Esophagus (tissue), 2 donors: ENCODE data around the gene TNK2. TPM values are rescaled to one million over a fixed set of nuclear protein-coding genes. Genes with fewer than 3 reads are reported as not detected.
A peak's percentile ranks its signal among the peaks of the same experiment; 100 is the strongest.
"Not testable (repeated sequence)": the region's sequence is repeated elsewhere in the genome, so short reads cannot be mapped to it uniquely, and the experiment has no call there.

ENCODE experiments used
- H3K27ac ChIP-seq, 2 donors: one replicate each; pipeline ENCODE4 v1.5.1; 2013; ENCODE audit warnings: low read depth in 2 of 2, mild to moderate bottlenecking in 2 of 2, inconsistent platforms in 1 of 2, low read length in 1 of 2, moderate library complexity in 1 of 2
- H3K27me3 ChIP-seq, 2 donors: one replicate each; pipeline ENCODE4 v1.6.1; 2013; ENCODE audit warnings: low read length in 2 of 2, control low read depth in 1 of 2, mild to moderate bottlenecking in 1 of 2; ENCODE audit not compliant: insufficient read depth in 2 of 2, control insufficient read depth in 1 of 2
- H3K36me3 ChIP-seq, 2 donors: one replicate each; pipeline ENCODE4 v1.6.1; 2013; ENCODE audit warnings: low read length in 1 of 2; ENCODE audit not compliant: control insufficient read depth in 2 of 2, insufficient read depth in 2 of 2
- H3K4me1 ChIP-seq, 2 donors: one replicate each; pipeline ENCODE4 v1.6.1; 2013; ENCODE audit warnings: low read length in 1 of 2; ENCODE audit not compliant: control insufficient read depth in 2 of 2, insufficient read depth in 2 of 2
- H3K4me3 ChIP-seq, 2 donors: one replicate each; pipeline ENCODE4 v1.5.1; 2013; ENCODE audit warnings: low read length in 2 of 2, mild to moderate bottlenecking in 2 of 2, low read depth in 1 of 2, moderate library complexity in 1 of 2
- H3K9me3 ChIP-seq, 2 donors: one replicate each; pipeline ENCODE4 v1.6.1; 2013; ENCODE audit warnings: mild to moderate bottlenecking in 2 of 2, low read depth in 1 of 2, low read length in 1 of 2, moderate library complexity in 1 of 2; ENCODE audit not compliant: control insufficient read depth in 2 of 2, insufficient read depth in 1 of 2
- WGBS, 2 donors: extraction: QIAGEN DNeasy Blood & Tissue Kit; methylation state at CpG; one replicate each; pipeline ENCODE4 v1.1.7; 2013; 5-methylcytosine and 5-hydroxymethylcytosine counted together
- polyA plus RNA-seq, 2 donors: library from polyadenylated mRNA; stranded (reverse); fragments of 200-250 nt; gene quantifications; one replicate each; pipeline ENCODE4 v1.2.3, GENCODE V29; 2013
- donor health status: healthy with polysubstance abuse.
- donor health status: Bipolar disorder and iron deficiency.

The TNK2 gene
- polyA plus RNA-seq, 2 donors: 38.8 to 87.5 TPM

DNA sequence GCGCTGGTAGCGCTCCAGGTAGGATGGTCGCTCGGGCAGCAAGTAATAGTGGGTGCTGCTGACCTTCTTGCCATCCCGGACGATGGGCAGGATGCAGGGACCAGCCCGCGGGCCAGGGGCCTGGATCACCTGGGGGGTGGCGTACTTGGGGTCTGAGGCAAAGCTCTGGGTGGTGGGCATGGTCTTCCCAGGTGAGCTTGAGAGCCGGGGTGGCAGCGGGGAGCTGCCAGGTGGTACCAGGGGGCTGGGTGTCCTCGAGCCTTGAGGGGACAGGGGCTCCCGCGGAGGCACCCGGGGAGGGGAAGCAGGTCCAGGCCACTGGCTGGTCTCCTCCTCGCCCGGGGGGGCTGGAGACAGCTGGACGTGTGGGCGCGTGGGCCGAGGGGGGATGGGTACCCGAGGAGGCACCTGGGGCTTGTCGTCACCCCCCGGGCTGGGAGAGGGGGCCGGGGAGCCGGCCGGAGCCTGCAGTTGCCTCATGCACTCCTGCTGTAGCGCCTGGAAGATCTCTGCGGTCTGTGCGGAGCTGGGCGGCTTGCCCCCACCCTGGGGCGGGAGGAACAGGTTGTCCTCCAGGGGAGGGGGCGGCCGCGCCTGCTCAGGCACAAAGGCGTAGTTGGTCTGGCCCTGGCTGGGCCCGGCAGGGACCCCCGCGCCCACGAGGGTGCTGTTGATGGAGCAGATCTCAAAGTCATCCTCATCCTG, 40.6 kb downstream of the TNK2 start:
- Histone ChIP-seq H3K4me3 (no peak overlapping the region), H3K27ac (no peak overlapping the region), H3K4me1 (peaks cover 2 to 7% of the 10 kb centered on the region in 2 donors), H3K27me3 (no peaks in the 10 kb centered on the region), H3K36me3 (peaks cover 11 to 64% of the 10 kb centered on the region in 2 donors), H3K9me3 (no peaks in the 10 kb centered on the region)
- 91 to 92% methylated on average over 29 to 40 of the region's 40 CpGs for WGBS, 2 donors

DNA sequence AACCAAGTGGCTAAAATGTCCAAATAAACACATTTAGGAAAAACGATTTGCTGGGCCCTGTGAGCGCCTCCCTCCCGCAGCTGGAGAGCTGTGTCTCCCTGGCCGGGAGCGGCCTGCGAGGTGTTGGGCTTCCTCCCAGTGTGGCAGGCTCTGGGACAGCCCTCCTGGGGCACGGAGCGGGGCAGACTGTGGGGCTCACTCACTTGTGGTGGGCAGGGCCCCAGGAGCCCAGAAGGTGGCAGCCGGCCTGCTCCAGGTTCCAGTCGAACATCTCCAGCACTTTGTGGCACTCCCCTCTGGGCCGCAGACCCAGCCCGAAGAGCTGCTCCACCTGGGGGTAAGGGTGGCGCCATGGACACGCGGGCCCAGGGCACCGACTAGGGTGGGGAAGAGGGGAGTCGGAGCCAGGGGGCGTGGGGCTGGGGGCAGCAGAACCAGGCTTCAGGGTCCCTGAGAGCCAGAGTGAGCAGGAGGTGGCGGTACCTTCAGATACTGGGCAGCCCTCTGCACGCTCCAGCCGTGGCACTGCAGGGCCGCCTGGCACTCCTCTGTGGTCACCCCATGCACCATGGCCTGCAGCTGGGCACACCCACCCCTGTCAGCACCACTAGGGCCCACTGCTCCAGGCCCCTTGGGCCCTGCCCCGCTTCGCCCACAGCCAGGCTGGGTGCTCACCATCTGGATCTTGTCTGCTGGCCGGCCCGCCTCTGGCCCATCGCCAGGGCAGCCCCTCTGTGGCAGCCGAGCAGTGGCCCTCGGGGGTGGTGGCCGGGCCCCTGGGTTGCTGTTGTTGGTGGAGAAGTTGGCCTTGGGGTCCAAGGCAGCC, 41.5 kb downstream of the TNK2 start:
- Histone ChIP-seq H3K4me1 (peaks cover 2 to 7% of the 10 kb centered on the region in 2 donors), H3K27me3 (no peaks in the 10 kb centered on the region), H3K27ac (no peak overlapping the region), H3K9me3 (no peaks in the 10 kb centered on the region), H3K36me3 (peaks cover 11 to 55% of the 10 kb centered on the region in 2 donors), H3K4me3 (no peak overlapping the region)
- 90 to 91% methylated on average over 30 of the region's 30 CpGs for WGBS, 2 donors

DNA sequence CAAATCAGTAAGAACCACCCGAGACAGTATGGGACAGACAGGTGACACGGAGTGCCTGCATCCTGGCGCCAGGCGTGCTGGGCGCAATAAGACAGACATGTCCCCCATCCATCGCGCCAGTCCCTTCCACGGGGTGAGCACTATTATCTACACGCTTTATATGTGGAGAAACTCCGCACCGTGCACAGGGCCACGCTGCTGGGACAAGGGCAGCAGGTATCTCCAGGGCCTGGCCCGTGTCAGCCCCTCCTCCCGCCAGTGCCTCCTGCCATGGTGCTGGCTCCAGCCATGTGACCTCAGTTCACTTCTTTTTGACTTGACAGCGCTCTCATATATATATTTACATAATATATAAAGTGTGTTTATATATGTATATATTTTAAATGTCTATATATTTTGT, 42.6 kb downstream of the TNK2 start:
- Histone ChIP-seq H3K27me3 (no peaks in the 10 kb centered on the region), H3K9me3 (no peaks in the 10 kb centered on the region), H3K4me1 (peaks cover 2 to 7% of the 10 kb centered on the region in 2 donors), H3K27ac (no peak overlapping the region), H3K36me3 (peaks cover 11 to 47% of the 10 kb centered on the region in 2 donors), H3K4me3 (no peak overlapping the region)
- WGBS, 2 donors: 91 to 92% methylated on average over 15 of the region's 15 CpGs

DNA sequence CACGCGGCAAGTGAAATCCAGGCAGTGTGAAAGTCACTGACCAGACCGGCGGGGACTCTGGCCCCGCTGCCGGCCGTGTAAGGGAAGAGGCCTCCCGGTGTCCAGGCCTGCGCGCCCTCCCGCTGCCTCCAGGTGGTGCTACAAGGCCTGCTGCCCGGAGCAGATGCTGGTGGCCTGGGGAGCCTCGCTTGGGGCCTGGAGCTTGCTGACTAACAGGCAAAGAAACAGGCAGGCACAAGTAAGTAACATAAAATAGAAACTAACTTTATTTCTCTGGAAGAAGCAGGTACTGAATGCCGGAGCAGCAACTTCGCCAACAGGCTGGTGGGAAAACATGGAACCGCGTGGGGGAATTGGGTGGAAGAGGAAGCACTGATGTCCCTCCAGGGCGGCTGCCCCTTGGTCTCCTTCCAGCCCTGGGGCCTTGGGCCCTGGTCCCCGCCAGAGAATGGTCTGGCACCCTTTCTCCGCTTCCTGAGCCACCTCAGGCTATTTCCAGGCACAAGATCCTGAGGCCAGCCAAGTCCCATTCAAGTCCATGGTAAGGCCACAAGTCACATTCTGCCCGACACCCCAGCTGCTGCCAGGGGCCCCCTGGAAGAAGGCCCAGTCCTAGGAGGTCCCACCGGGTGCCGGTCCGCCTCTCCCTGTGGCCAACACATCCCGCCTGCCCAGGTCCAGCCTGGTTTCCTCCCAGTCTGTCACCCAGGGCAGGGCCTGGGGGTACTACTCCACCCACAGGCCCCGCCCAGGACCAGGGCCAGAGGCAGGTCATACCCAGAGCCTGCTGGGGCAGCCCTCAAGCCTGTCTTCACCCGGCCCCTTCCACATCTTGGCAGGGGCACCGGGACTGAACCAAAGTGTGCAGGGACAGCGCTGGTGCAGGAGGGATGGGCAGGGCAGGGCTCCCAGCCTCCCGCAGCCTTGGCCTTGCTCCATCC, 45.0 kb downstream of the TNK2 start:
- H3K27ac ChIP-seq: peak overlapping the region; percentile 87 to 95

DNA sequence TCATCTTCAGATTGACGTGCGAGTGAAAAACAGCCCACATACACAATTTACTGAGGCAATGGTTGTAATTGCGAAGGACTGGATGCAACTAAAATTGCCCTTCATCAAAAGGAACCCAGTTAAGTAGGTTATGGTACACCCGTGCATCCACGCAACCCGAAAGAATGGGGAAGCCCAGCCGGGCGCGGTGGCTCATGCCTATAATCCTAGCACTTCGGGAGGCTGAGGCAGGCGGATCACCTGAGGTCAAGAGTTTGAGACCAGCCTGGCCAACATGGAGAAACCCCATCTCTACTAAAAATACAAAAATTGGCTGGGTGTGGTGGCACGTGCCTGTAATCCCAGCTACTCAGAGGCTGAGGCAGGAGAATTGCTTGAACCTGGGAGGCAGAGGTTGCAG, 46.0 kb downstream of the TNK2 start:
- WGBS, 2 donors: 88 to 92% methylated on average over 12 of the region's 12 CpGs
- not testable (repeated sequence) for H3K4me3 ChIP-seq, H3K9me3 ChIP-seq, H3K27me3 ChIP-seq, H3K27ac ChIP-seq
- peaks cover 2 to 11% of the 10 kb centered on the region in 2 donors for H3K4me1 ChIP-seq
- H3K36me3 ChIP-seq: peaks cover 7 to 16% of the 10 kb centered on the region in 2 donors

More for the DNA sequence above, 45.0 kb downstream of the TNK2 start:
- no peak overlapping the region for H3K4me3 ChIP-seq
- peaks cover 11 to 26% of the 10 kb centered on the region in 2 donors for H3K36me3 ChIP-seq
- no peaks in the 10 kb centered on the region for H3K9me3 ChIP-seq
- no peaks in the 10 kb centered on the region for H3K27me3 ChIP-seq
- H3K4me1 ChIP-seq: peaks cover 2 to 11% of the 10 kb centered on the region in 2 donors
- WGBS, 2 donors: 26 to 42% methylated on average over 29 to 30 of the region's 30 CpGs

DNA sequence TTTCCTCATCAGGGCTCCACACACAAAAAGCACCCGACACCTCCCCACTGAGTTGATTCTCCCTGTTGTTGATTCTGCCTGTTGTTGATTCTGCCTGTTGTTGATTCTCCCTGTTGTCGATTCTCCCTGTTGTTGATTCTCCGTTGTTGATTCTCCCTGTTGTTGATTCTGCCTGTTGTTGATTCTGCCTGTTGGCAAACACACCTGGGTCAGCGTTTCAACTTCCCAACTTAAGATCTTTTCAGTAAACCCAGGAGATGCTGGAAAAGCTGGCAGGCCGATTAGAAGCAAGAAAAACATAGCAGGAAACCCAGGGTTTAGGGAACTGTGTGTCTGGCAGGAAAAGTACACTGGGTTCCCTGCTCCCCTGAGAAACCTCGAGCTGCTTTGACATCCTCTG, 47.9 kb downstream of the TNK2 start:
- H3K27ac ChIP-seq: no peak overlapping the region

DNA sequence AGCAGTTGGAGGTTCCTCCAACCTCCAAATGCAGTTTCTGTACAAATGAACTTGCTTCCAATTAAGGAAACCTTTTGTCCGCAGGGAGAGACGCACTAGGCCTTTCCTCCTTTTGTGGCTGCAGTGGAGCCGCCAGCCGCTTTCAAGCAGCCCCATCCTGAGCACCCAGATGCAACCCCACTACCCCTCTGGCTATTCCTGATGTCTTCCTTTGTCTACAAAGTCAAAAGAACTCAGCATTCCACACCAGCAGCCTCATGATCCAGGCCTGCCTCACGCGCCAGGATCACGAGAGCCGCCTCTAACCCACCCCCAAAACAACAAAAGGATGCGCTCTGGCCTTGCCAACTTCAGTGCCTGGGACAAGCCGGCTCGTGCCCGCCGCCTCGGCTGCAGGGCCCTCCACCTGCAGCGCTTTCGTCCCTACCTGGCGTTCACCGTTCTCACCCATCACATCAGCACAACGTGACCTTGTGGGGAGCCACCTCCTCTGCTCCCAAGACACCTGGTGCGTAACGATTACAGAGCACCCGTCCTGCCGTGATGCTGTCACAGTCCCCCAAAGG, 48.4 kb downstream of the TNK2 start:
- Histone ChIP-seq H3K4me3 (no peak overlapping the region), H3K4me1 (peaks cover 2 to 11% of the 10 kb centered on the region in 2 donors), H3K9me3 (no peaks in the 10 kb centered on the region), H3K27me3 (no peaks in the 10 kb centered on the region), H3K36me3 (no peaks in the 10 kb centered on the region), H3K27ac (peak overlapping the region in 1 of 2 donors; percentile 1)
- 47 to 63% methylated on average over 23 of the region's 23 CpGs for WGBS, 2 donors

More for the DNA sequence above, 47.9 kb downstream of the TNK2 start:
- Histone ChIP-seq H3K27me3 (no peaks in the 10 kb centered on the region), H3K36me3 (peaks cover 0 to under 1% of the 10 kb centered on the region in 2 donors), H3K4me3 (no peak overlapping the region), H3K9me3 (no peaks in the 10 kb centered on the region), H3K4me1 (peaks cover 2 to 11% of the 10 kb centered on the region in 2 donors)
- 54 to 56% methylated on average over 6 of the region's 6 CpGs for WGBS, 2 donors

DNA sequence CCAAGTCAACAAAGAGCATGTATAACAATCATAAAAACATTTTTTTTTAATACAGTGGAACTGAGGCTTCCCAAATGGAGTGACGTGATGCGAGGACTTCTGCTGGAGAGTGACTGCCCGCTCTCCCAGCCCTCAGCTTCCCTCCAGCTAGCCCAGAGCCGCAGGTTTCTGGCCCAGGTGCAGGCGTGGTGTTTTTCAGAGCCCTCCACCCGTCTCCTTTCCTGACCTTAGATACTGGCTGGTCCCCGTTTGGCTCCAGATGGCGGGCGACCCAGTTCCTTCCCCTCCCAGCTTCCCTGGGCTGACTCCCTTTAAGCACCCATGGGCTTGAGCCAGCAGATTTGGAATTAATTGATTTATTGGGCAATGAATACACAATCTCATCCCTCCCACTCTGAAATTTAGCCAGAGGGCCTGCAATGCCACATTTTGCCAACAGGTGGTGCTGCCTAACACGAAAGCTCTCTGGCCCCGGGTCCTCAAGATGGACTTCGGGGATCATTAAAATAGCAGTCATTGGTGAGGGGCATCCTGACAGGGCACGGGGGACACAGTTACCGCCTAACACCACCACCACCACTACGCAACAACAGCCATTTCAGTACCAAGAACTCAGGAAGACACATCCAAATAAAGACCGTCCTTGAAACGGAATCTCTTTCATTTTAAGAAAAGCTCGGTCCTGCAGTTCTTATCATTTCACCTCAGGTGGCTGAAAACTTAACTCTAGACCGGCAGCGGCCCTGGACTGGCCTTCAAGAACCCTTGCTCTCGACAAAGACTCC, 49.1 kb downstream of the TNK2 start:
- H3K27me3 ChIP-seq: no peaks in the 10 kb centered on the region
- H3K27ac ChIP-seq: peak overlapping the region in 1 of 2 donors; percentile 1
- H3K9me3 ChIP-seq: no peaks in the 10 kb centered on the region
- 15 to 18% methylated on average over 21 of the region's 21 CpGs for WGBS, 2 donors
- H3K36me3 ChIP-seq: no peaks in the 10 kb centered on the region
- peaks cover 2 to 11% of the 10 kb centered on the region in 2 donors for H3K4me1 ChIP-seq
- H3K4me3 ChIP-seq: no peak overlapping the region
